ENCODE measurements around the gene GJC2.

DNA sequence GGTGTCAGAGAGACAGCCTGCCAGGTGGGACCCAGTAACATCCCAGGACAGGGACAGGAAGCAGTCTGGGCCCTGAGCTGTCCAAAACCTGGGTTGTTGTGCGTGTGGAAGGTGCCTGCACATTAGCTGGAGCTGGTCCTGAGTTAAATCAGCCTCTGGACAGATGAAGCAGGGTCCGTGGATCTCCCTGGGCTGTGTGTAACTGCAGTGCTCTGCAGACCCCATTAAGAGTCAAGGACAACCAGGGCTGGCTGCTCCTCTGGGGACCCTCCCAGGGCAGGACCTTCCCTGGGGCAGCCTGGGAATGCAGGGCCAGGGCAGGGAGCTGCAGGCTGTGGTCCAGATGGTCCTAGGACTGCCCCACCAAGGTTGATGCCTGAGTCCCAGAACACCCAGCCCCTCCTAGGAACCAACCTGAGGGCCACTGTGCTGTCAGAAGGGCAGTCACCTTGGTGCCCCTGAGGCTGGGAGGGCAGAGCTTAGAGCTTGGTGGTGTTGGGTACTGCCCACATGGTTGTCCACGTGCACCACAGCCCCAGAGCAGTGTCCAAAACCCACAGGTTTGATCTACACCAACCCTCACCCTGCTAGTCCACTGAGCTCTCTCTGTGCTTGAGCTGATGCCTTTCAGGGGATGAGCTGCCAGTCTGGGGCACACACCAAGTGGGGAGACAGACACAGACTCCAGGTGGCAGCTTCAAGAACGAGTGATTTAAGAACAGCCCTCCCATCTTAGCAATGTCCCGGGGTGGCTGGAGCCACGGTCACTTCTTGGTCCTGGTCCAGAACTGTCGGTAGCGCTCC, 43.5 kb upstream of the GJC2 start:
- TF ChIP-seq, protein P1, sequence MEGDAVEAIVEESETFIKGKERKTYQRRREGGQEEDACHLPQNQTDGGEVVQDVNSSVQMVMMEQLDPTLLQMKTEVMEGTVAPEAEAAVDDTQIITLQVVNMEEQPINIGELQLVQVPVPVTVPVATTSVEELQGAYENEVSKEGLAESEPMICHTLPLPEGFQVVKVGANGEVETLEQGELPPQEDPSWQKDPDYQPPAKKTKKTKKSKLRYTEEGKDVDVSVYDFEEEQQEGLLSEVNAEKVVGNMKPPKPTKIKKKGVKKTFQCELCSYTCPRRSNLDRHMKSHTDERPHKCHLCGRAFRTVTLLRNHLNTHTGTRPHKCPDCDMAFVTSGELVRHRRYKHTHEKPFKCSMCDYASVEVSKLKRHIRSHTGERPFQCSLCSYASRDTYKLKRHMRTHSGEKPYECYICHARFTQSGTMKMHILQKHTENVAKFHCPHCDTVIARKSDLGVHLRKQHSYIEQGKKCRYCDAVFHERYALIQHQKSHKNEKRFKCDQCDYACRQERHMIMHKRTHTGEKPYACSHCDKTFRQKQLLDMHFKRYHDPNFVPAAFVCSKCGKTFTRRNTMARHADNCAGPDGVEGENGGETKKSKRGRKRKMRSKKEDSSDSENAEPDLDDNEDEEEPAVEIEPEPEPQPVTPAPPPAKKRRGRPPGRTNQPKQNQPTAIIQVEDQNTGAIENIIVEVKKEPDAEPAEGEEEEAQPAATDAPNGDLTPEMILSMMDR (IDR thresholded peaks at IDR 0.05) = no peak
- TF ChIP-seq POLR2A (IDR thresholded peaks at IDR 0.05) = no peak

All from upper lobe of left lung (tissue), 4 donors.